Stimulated activated CD4-positive, alpha-beta T cell treated with anti-CD3 and anti-CD28 coated beads, Interleukin-4, amount 100 ng/mL, for 4 hours (primary cell): Measurements from ENCODE around the gene LILRB4.
"Not testable (repeated sequence)": the region's sequence is repeated elsewhere in the genome, so short reads cannot be mapped to it uniquely, and the experiment has no call there.

Experiments used
- DNase-seq, 2 experiments: peaks; one replicate each; pipeline ENCODE4 v3.0.0-alpha.2; 2020

LILRB4 gene

DNA sequence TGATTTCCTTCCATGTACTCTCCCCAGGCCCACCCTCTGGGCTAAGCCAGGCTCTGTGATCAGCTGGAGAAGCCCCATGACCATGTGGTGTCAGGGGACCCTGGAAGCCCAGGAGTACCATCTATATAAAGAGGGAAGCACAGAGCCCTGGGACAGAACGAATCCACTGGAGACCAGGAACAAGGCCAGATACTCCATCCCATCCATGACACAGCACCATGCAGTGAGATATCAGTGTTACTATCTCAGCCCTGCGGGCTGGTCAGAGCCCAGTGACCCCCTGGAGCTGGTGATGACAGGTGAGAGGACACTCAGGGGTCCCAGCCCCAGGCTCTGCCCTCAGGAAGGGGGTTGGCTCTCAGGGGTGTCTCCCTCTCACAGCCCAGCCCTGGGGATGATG is 34.0 kb downstream of the LILRB4 start:
- no peak for DNase-seq

DNA sequence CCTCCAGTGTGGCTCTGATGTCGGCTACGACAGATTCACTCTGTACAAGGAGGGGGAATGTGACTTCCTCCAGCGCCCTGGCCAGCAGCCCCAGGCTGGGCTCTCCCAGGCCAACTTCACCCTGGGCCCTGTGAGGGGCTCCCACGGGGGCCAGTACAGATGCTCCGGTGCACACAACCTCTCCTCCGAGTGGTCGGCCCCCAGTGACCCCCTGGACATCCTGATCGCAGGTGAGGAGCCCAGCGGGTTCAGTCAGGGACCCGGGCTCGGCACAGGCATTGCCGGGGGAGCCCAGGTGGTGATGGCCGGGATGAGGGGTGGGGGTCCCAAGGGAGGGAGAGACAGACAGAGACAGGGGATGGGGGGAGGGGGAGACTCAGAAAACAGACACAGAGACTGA is 34.9 kb downstream of the LILRB4 start:
- not testable (repeated sequence) for DNase-seq

DNA sequence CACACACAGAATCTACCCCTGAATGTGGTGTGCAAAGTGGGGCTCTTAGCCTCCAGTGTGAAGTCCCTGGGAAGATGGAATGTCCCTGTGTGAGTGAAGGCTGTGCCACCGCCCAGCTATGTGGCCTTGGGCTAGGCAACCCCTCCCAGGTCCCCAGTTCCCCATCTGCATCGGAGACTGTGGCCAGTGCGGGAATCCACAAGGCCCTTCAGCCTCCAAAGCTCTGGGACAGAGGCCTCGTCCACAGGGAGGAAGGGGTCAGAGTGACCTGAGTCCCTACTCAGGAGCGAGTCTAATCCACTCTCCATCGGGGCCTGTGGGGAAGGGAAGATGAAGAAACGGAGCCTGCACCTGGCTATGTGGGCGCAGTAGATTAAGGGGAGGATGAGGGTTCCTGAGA is 42.1 kb downstream of the LILRB4 start:
- no peak for DNase-seq

DNA sequence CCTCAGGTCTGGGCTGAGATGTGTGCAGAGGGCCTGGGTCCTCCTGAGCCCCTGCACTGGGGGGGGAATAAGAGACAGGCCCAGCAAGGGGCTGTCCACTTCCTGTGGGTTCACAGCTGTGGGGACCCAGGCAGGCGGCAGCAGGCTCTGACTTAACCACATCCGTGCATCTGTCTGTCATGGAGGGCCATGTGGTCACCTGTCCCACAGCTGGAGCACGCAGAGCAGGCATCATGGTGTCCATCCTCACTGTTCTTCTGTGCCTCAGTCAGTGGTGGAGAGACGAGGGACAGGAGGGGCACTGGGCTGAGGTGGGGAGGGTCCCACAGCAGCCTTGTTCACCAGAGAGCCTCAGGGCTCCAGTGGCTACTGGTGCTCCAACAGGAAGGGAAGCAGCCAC is 45.2 kb downstream of the LILRB4 start:
- no peak for DNase-seq

DNA sequence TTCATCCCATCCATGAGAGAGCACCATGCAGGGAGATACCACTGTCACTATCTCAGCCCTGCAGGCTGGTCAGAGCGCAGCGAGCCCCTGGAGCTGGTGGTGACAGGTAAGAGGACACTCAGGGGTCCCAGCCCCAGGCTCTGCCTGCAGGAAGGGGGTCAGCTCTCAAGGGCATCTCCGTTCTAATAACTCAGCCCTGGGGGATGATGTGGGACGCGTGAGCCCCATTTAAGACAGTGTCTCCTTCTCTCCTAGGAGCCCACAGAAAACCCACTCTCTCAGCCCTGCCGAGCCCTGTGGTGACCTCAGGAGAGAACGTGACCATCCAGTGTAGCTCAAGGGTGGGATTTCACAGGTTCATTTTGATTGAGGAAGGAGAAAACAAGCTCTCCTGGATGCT is 46.0 kb downstream of the LILRB4 start:
- no peak for DNase-seq

DNA sequence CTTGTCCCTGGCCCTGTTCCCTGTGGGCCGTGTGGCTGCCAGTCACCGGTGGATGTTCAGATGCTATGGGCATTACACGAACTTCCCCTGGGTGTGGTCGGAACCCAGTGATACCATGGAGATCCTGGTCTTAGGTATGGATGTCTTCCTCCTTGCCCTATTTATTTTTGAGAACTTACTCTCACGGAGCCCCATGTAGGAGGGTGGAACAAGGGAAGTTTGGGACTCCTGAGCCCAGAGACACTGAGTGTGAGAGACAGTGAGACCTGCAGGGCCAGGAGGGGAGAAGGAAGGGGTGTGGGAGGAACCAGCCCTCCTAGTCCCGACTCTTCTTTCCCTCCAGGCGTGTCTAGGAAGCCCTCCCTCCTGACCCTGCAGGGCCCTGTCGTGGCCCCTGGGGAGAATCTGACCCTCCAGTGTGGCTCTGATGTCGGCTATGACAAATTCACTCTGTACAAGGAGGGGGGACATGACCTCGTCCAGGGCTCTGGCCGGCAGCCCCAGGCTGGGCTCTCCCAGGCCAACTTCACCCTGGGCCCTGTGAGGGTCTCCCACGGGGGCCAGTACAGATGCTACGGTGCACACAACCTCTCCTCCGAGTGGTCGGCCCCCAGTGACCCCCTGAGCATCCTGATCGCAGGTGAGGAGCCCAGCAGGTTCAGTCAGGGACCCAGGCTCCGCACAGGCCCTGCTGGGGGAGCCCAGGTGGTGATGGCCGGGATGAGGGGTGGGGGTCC is 46.6 kb downstream of the LILRB4 start:
- no peak for DNase-seq

DNA sequence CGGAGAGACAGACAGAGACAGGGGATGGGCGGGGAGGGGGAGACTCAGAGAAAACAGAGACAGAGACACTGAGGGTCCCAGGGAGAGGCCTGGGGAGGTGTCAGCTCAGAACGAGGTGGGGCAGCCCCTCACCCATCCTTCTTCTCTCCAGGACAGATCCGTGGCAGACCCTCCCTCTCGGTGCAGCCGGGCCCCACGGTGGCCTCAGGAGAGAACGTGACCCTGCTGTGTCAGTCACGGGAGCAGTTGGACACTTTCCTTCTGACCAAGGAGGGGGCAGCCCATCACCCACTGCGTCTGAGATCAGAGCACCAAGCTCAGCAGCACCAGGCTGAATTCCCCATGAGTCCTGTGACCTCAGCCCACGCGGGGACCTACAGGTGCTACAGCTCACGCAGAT is 47.2 kb downstream of the LILRB4 start:
- not testable (repeated sequence) for DNase-seq
